Endothelial cell (in vitro differentiated cells): ENCODE results near the gene FOXS1. TPM values are rescaled to one million over a fixed set of nuclear protein-coding genes. Genes with fewer than 3 reads are reported as not detected.
A peak's percentile ranks its signal among the peaks of the same experiment; 100 is the strongest.
"Not testable (repeated sequence)": the region's sequence is repeated elsewhere in the genome, so short reads cannot be mapped to it uniquely, and the experiment has no call there.

ENCODE experiments used
- DNase-seq: peaks from one replicate; pipeline ENCODE4 v3.0.0; 2021; ENCODE audit warnings: low spot score
- H3K27ac Mint-ChIP-seq: one replicate; pipeline ENCODE4 v1.8.0; 2021; ENCODE audit warnings: mixed read lengths, inconsistent platforms; ENCODE audit not compliant: unreplicated experiment
- H3K27me3 Mint-ChIP-seq: one replicate; pipeline ENCODE4 v1.8.0; 2021; ENCODE audit warnings: mild to moderate bottlenecking, moderate library complexity, mixed read lengths, inconsistent platforms; ENCODE audit not compliant: unreplicated experiment
- H3K36me3 Mint-ChIP-seq: one replicate; pipeline ENCODE4 v1.8.0; 2021; ENCODE audit warnings: mild to moderate bottlenecking, low read depth, mixed read lengths, inconsistent platforms; ENCODE audit not compliant: unreplicated experiment
- H3K4me1 Mint-ChIP-seq: one replicate; pipeline ENCODE4 v1.8.0; 2021; ENCODE audit warnings: mild to moderate bottlenecking, mixed read lengths, inconsistent platforms; ENCODE audit not compliant: unreplicated experiment
- H3K4me3 Mint-ChIP-seq: one replicate; pipeline ENCODE4 v1.8.0; 2021; ENCODE audit warnings: mild to moderate bottlenecking, mixed read lengths, inconsistent platforms; ENCODE audit not compliant: unreplicated experiment
- H3K9me3 Mint-ChIP-seq: one replicate; pipeline ENCODE4 v1.8.0; 2021; ENCODE audit warnings: mixed read lengths, inconsistent platforms; ENCODE audit not compliant: unreplicated experiment
- total RNA-seq: library from RNA; stranded (reverse); fragmentation: NEBNext Ultra II Directional; extraction: Animal tissue kit (Norgen Biotek cat#: 25700); gene quantifications from one replicate; pipeline ENCODE4 v1.2.1, GENCODE V29; 2021; ENCODE audit not compliant: unreplicated experiment
- TF ChIP-seq, protein P1 (sequence below): fragments of 200-600 bp; sonication (generic); IDR thresholded peaks from one replicate; pipeline ENCODE4 v1.5.0; 2021; ENCODE audit warnings: antibody characterized with exemption; ENCODE audit not compliant: unreplicated experiment

The FOXS1 gene
- total RNA-seq, 1 donor from 2014 or later = 9.6 TPM

- no peaks in the 10 kb centered on the region for H3K9me3 Mint-ChIP-seq
- H3K27me3 Mint-ChIP-seq = peaks cover 7% of the 10 kb centered on the region
- peak; percentile 94 for DNase-seq
- H3K4me3 Mint-ChIP-seq = no peak overlapping the region
- TF ChIP-seq, protein P1, sequence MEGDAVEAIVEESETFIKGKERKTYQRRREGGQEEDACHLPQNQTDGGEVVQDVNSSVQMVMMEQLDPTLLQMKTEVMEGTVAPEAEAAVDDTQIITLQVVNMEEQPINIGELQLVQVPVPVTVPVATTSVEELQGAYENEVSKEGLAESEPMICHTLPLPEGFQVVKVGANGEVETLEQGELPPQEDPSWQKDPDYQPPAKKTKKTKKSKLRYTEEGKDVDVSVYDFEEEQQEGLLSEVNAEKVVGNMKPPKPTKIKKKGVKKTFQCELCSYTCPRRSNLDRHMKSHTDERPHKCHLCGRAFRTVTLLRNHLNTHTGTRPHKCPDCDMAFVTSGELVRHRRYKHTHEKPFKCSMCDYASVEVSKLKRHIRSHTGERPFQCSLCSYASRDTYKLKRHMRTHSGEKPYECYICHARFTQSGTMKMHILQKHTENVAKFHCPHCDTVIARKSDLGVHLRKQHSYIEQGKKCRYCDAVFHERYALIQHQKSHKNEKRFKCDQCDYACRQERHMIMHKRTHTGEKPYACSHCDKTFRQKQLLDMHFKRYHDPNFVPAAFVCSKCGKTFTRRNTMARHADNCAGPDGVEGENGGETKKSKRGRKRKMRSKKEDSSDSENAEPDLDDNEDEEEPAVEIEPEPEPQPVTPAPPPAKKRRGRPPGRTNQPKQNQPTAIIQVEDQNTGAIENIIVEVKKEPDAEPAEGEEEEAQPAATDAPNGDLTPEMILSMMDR = peak; percentile 93
- H3K36me3 Mint-ChIP-seq = peaks cover 3% of the 10 kb centered on the region
- peaks cover 27% of the 10 kb centered on the region for H3K4me1 Mint-ChIP-seq
- H3K27ac Mint-ChIP-seq = no peak overlapping the region
These were observed 12.1 kb downstream of the FOXS1 start for GRCh38 chr20:31833130-31833930.

DNA sequence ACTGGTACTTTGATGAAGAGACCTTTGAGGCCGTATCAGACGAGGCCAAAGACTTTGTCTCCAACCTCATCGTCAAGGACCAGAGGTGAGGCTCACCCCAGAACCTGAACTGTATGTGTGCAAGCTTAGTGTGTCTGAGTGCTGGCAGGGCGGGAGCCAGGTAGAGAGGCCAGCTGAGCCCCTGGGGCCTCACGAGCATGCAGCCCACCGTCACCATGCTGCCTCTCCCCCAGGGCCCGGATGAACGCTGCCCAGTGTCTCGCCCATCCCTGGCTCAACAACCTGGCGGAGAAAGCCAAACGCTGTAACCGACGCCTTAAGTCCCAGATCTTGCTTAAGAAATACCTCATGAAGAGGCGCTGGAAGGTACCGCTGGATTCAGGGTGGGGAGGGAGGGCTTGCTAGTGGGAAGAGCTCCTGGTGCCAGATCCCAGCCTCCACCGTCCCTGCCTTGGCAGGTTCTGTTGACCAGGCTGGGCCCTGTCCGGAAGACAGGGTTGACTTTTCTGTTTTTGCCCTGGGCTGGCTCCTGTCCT lies 13.6 kb downstream of the FOXS1 start:
- Mint-ChIP-seq H3K9me3 (no peaks in the 10 kb centered on the region), H3K27ac (no peak overlapping the region), H3K36me3 (peaks cover 4% of the 10 kb centered on the region), H3K4me3 (no peak overlapping the region), H3K4me1 (peaks cover 27% of the 10 kb centered on the region), H3K27me3 (peaks cover 7% of the 10 kb centered on the region)
- TF ChIP-seq, protein P1 = no peak
- no peak for DNase-seq

- no peak overlapping the region for H3K27ac Mint-ChIP-seq
These were observed 14.2 kb downstream of the FOXS1 start for GRCh38 chr20:31831211-31831610.

GRCh38 chr20:31830406-31830981 lies 14.9 kb downstream of the FOXS1 start:
- Mint-ChIP-seq H3K4me1 (peaks cover 27% of the 10 kb centered on the region), H3K27ac (no peak overlapping the region), H3K36me3 (peaks cover 4% of the 10 kb centered on the region), H3K9me3 (no peaks in the 10 kb centered on the region), H3K27me3 (peaks cover 7% of the 10 kb centered on the region), H3K4me3 (no peak overlapping the region)
- TF ChIP-seq, protein P1 = no peak
- DNase-seq = no peak

More at GRCh38 chr20:31831211-31831610, 14.2 kb downstream of the FOXS1 start:
- TF ChIP-seq, protein P1 = no peak
- no peak overlapping the region for H3K4me3 Mint-ChIP-seq
- peaks cover 27% of the 10 kb centered on the region for H3K4me1 Mint-ChIP-seq
- no peak for DNase-seq
- peaks cover 7% of the 10 kb centered on the region for H3K27me3 Mint-ChIP-seq
- no peaks in the 10 kb centered on the region for H3K9me3 Mint-ChIP-seq
- peaks cover 4% of the 10 kb centered on the region for H3K36me3 Mint-ChIP-seq

DNA sequence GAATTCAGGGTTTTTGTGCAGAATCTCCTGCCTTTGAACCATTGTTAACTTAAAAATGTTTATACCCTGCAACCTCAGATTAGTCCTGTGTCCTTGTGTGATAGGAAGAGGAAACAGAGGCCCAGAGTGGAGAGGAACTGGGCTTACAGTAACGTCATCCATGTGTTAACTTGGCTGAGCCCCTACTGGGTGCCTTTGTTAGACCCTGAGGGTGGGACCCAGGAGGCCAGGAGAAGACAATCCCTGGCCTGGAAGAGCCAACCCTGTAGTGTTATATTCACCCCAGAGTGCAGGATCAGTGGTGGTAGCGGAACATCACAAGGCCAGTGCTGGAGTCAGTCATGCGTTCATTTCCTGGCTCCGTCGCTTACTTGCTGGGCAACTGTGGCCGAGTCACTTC lies 15.7 kb downstream of the FOXS1 start:
- Mint-ChIP-seq H3K27ac (peak overlapping the region; percentile 92), H3K4me1 (peaks cover 27% of the 10 kb centered on the region), H3K9me3 (no peaks in the 10 kb centered on the region), H3K4me3 (no peak overlapping the region), H3K36me3 (peaks cover 4% of the 10 kb centered on the region), H3K27me3 (peaks cover 7% of the 10 kb centered on the region)
- DNase-seq = no peak
- TF ChIP-seq, protein P1 = no peak

- Mint-ChIP-seq H3K4me1 (peaks cover 27% of the 10 kb centered on the region), H3K27ac (peak overlapping the region; percentile 92)
- not testable (repeated sequence) for DNase-seq, H3K4me3 Mint-ChIP-seq, H3K9me3 Mint-ChIP-seq, H3K36me3 Mint-ChIP-seq, H3K27me3 Mint-ChIP-seq
These were observed 17.4 kb downstream of the FOXS1 start for GRCh38 chr20:31828016-31828415.
